GM23338 (cell line): Measurements from ENCODE around the gene KRT81. TPM values are rescaled to one million over a fixed set of nuclear protein-coding genes. Genes with fewer than 3 reads are reported as not detected.

Experiments used
- ATAC-seq: fragments of 200-7000 bp; cut with Tn5 transposase; 3 replicates; pipeline ENCODE4 v1.9.1; 2020
- DNase-seq: peaks from one replicate; pipeline ENCODE4 v3.0.0-alpha.2; 2015; ENCODE audit warnings: low spot score
- H2AFZ ChIP-seq: fragments of 200-600 bp; sonication (generic); 2 replicates; pipeline ENCODE4 v1.8.0; 2016; ENCODE audit warnings: antibody characterized with exemption, mild to moderate bottlenecking, moderate library complexity
- H3F3A ChIP-seq: fragments of 200-600 bp; sonication (generic); replicated peaks from 2 replicates; pipeline ENCODE4 v1.8.0; 2017; ENCODE audit warnings: antibody characterized with exemption, mixed run types, low read depth
- H3K27ac ChIP-seq: fragments of 200-600 bp; sonication (generic); 2 replicates; pipeline ENCODE4 v1.6.1; 2016; ENCODE audit warnings: low read depth
- H3K27me3 ChIP-seq: fragments of 200-600 bp; sonication (generic); 2 replicates; pipeline ENCODE4 v1.8.0; 2016; ENCODE audit warnings: mild to moderate bottlenecking, mixed run types, moderate library complexity; ENCODE audit not compliant: insufficient read depth
- H3K36me3 ChIP-seq: fragments of 200-600 bp; sonication (generic); 2 replicates; pipeline ENCODE4 v1.8.0; 2016; ENCODE audit warnings: mild to moderate bottlenecking; ENCODE audit not compliant: insufficient read depth
- H3K4me1 ChIP-seq: fragments of 200-600 bp; sonication (generic); 2 replicates; pipeline ENCODE4 v1.8.0; 2016; ENCODE audit warnings: mild to moderate bottlenecking, moderate library complexity; ENCODE audit not compliant: insufficient read depth
- H3K4me2 ChIP-seq: fragments of 200-600 bp; sonication (generic); 2 replicates; pipeline ENCODE4 v1.7.1; 2017; ENCODE audit warnings: mixed run types
- H3K4me3 ChIP-seq: fragments of 200-600 bp; sonication (generic); 2 replicates; pipeline ENCODE4 v1.6.1; 2016; ENCODE audit warnings: mixed run types
- H3K79me2 ChIP-seq: fragments of 200-600 bp; sonication (generic); replicated peaks from 2 replicates; pipeline ENCODE4 v1.8.0; 2017; ENCODE audit warnings: mild to moderate bottlenecking; ENCODE audit not compliant: insufficient read depth
- H3K9me2 ChIP-seq: fragments of 200-600 bp; sonication (generic); 2 replicates; pipeline ENCODE4 v1.8.0; 2017; ENCODE audit not compliant: insufficient read depth
- H4K20me1 ChIP-seq: fragments of 200-600 bp; sonication (generic); replicated peaks from 2 replicates; pipeline ENCODE4 v1.8.0; 2017; ENCODE audit warnings: mild to moderate bottlenecking; ENCODE audit not compliant: insufficient read depth
- H3K27ac Mint-ChIP-seq: 2 replicates; pipeline ENCODE4 v1.8.0; 2020; ENCODE audit warnings: inconsistent platforms, mild to moderate bottlenecking, moderate library complexity, mixed read lengths
- H3K27me3 Mint-ChIP-seq: 3 replicates; pipeline ENCODE4 v1.8.0; 2022; ENCODE audit warnings: low read depth, mild to moderate bottlenecking, moderate library complexity, mixed read lengths, inconsistent platforms; ENCODE audit not compliant: insufficient read depth, poor library complexity
- H3K36me3 Mint-ChIP-seq: 3 replicates; pipeline ENCODE4 v1.8.0; 2021; ENCODE audit warnings: low read depth, mild to moderate bottlenecking, inconsistent platforms, moderate library complexity, mixed read lengths
- H3K4me1 Mint-ChIP-seq: 3 replicates; pipeline ENCODE4 v1.8.0; 2020; ENCODE audit warnings: mild to moderate bottlenecking, inconsistent platforms, mixed read lengths
- H3K4me3 Mint-ChIP-seq: 3 replicates; pipeline ENCODE4 v1.8.0; 2021; ENCODE audit warnings: moderate library complexity, mild to moderate bottlenecking, inconsistent platforms, mixed read lengths
- H3K9me3 Mint-ChIP-seq: 3 replicates; pipeline ENCODE4 v1.8.0; 2020; ENCODE audit warnings: moderate library complexity, mild to moderate bottlenecking, inconsistent platforms, mixed read lengths
- CTCF ChIP-seq, 2 experiments: fragments of 200-600 bp in 1 of 2; sonication (generic) in 1 of 2; conservative IDR thresholded peaks; 2 replicates each; pipeline versions ENCODE4 v1.5.1 to v1.6.1; 2016 to 2017; ENCODE audit warnings: antibody characterized with exemption in 2 of 2, low read depth in 2 of 2, mild to moderate bottlenecking in 2 of 2, moderate library complexity in 1 of 2
- ETS1 ChIP-seq: IDR thresholded peaks from 2 replicates; pipeline ENCODE4 v1.6.1; 2016; ENCODE audit warnings: antibody characterized with exemption
- EZH2 ChIP-seq: fragments of 200-600 bp; sonication (generic); IDR thresholded peaks from one replicate; pipeline ENCODE4 v1.8.0; 2017; ENCODE audit warnings: antibody characterized with exemption, mild to moderate bottlenecking, low read depth; ENCODE audit not compliant: unreplicated experiment
- EZH2phosphoT487 ChIP-seq: fragments of 200-600 bp; sonication (generic); IDR thresholded peaks from one replicate; pipeline ENCODE4 v1.8.1; 2018; ENCODE audit warnings: antibody characterized with exemption; ENCODE audit not compliant: unreplicated experiment
- JUNB ChIP-seq: IDR thresholded peaks from one replicate; pipeline ENCODE4 v1.6.1; 2016; ENCODE audit warnings: antibody characterized with exemption; ENCODE audit not compliant: unreplicated experiment
- NANOG ChIP-seq: IDR thresholded peaks from 2 replicates; pipeline ENCODE4 v1.6.1; 2016; ENCODE audit warnings: antibody characterized with exemption, borderline replicate concordance
- POLR2AphosphoS5 ChIP-seq: IDR thresholded peaks from 2 replicates; pipeline ENCODE4 v1.6.1; 2016; ENCODE audit warnings: antibody characterized with exemption, low read depth
- REST ChIP-seq: IDR thresholded peaks from one replicate; pipeline ENCODE4 v1.6.1; 2018; ENCODE audit warnings: antibody characterized with exemption; ENCODE audit not compliant: unreplicated experiment
- STAT1 ChIP-seq: IDR thresholded peaks from one replicate; pipeline ENCODE4 v1.6.1; 2016; ENCODE audit warnings: antibody characterized with exemption; ENCODE audit not compliant: unreplicated experiment
- ZNF114 ChIP-seq: fragments of 250-450 bp; sonication (Bioruptor Pico); IDR thresholded peaks from 2 replicates; pipeline ENCODE4 v1.5.0; 2020; ENCODE audit warnings: mild to moderate bottlenecking, moderate library complexity
- ZNF331 ChIP-seq: fragments of 250-450 bp; sonication (Bioruptor Pico); IDR thresholded peaks from 2 replicates; pipeline ENCODE4 v1.5.0; 2020; ENCODE audit warnings: low read depth, mild to moderate bottlenecking, moderate library complexity
- polyA plus RNA-seq: library from polyadenylated mRNA; unstranded; fragments of >200 nt; fragmentation: Nextera tagmentation; extraction: Ambion mirVana; gene quantifications from 2 replicates; pipeline ENCODE4 v1.2.1, GENCODE V29; 2016
- total RNA-seq: library from RNA; depleted of rRNA; stranded (reverse); fragments of >200 nt; shearing (Covaris generic); gene quantifications from 2 replicates; pipeline ENCODE4 v1.2.3, GENCODE V29; 2014

The KRT81 gene
- total and polyA plus RNA-seq, 2 experiments from 2014 or later: not detected

- TF ChIP-seq CTCF (conservative IDR thresholded peaks at IDR 0.05; ENCODE audit: low read depth in 2 of 2): peak; percentile 10 to 43; a peak in 2 of 4 replicates
Measured at GRCh38 chr12:52250048-52250990, 41.0 kb downstream of the KRT81 start (continued).

- Histone ChIP-seq H3K27me3 (peaks cover 25% of the 10 kb centered on the region), H3K4me2 (peak overlapping the region; percentile 83), H3K4me1 (no peaks in the 10 kb centered on the region), H4K20me1 (no peaks in the 10 kb centered on the region), H2AFZ (peak overlapping the region; percentile 88), H3K79me2 (no peaks in the 10 kb centered on the region), H3F3A (no peaks in the 10 kb centered on the region), H3K4me3 (peak overlapping the region; percentile 59), H3K27ac (no peak overlapping the region), H3K9me2 (no peaks in the 10 kb centered on the region), H3K36me3 (no peaks in the 10 kb centered on the region)
- peaks cover 28% of the 10 kb centered on the region for H3K27me3 Mint-ChIP-seq
- H3K36me3 Mint-ChIP-seq: no peaks in the 10 kb centered on the region
- H3K4me3 Mint-ChIP-seq: peak overlapping the region; percentile 69
- H3K4me1 Mint-ChIP-seq: peaks cover 40% of the 10 kb centered on the region
- H3K27ac Mint-ChIP-seq: no peak overlapping the region
- no peaks in the 10 kb centered on the region for H3K9me3 Mint-ChIP-seq
- ATAC-seq: no peak
- no peak for DNase-seq
- no peak for TF ChIP-seq ZNF114 (CRISPR knock-in tag)
- no peak for TF ChIP-seq ETS1
- TF ChIP-seq JUNB: no peak
- no peak for TF ChIP-seq CTCF (conservative IDR thresholded peaks at IDR 0.05; ENCODE audit: low read depth in 2 of 2)
- no peak for TF ChIP-seq STAT1
- TF ChIP-seq EZH2phosphoT487: no peak
- no peak for TF ChIP-seq POLR2AphosphoS5
- no peak for TF ChIP-seq ZNF331 (CRISPR knock-in tag)
- TF ChIP-seq NANOG: no peak
- no peak for TF ChIP-seq REST
- no peak for TF ChIP-seq EZH2
Measured at GRCh38 chr12:52249511-52250047, 41.8 kb downstream of the KRT81 start.
